Cerebellar nuclear complex (tissue), 1 donor: Measurements from ENCODE around the gene NOS3.

Source experiments
- DNase-seq, 2 experiments: peaks; one replicate each; lab custom pipeline; 2025; lab: John Stamatoyannopoulos, UW

The NOS3 gene

GRCh38 chr7:150964593-150965111 is 26.2 kb upstream of the NOS3 start:
- DNase-seq, result peak; percentile 44 to 62

- no peak for DNase-seq
Observed at GRCh38 chr7:150965273-150965830, 25.5 kb upstream of the NOS3 start.

- DNase-seq, result no peak
Observed at GRCh38 chr7:150966002-150966401, 24.8 kb upstream of the NOS3 start.

GRCh38 chr7:150967349-150967748 is 23.5 kb upstream of the NOS3 start:
- DNase-seq, result no peak

- no peak for DNase-seq
Observed at GRCh38 chr7:150968056-150968733, 22.6 kb upstream of the NOS3 start.

GRCh38 chr7:150968734-150969372 is 22.0 kb upstream of the NOS3 start:
- DNase-seq, result no peak

- DNase-seq, result peak; percentile 26 to 75
Observed at GRCh38 chr7:150969475-150969874, 21.3 kb upstream of the NOS3 start.

- no peak for DNase-seq
Observed at GRCh38 chr7:150970424-150970823, 20.4 kb upstream of the NOS3 start.

- no peak for DNase-seq
Observed at GRCh38 chr7:150971242-150972022, 19.4 kb upstream of the NOS3 start.

GRCh38 chr7:150972023-150972468 is 18.8 kb upstream of the NOS3 start:
- DNase-seq, result peak in 1 of 2 experiments; percentile 28

GRCh38 chr7:150972741-150973140 is 18.1 kb upstream of the NOS3 start:
- no peak for DNase-seq

- DNase-seq, result no peak
Observed at GRCh38 chr7:150973571-150974451, 17.0 kb upstream of the NOS3 start.

GRCh38 chr7:150974468-150975391 is 16.1 kb upstream of the NOS3 start:
- no peak for DNase-seq

GRCh38 chr7:150975536-150976319 is 15.1 kb upstream of the NOS3 start:
- DNase-seq, result no peak

GRCh38 chr7:150976529-150977381 is 14.1 kb upstream of the NOS3 start:
- DNase-seq, result no peak

- DNase-seq, result no peak
Observed at GRCh38 chr7:150977382-150978125, 13.3 kb upstream of the NOS3 start.

GRCh38 chr7:150978126-150978789 is 12.6 kb upstream of the NOS3 start, which contains the start of gene KCNH2:
Gene KCNH2 (minus strand): TSS chr7:150978321. CDS start chr7:150977913, 408 bp downstream.
- DNase-seq, result peak in 1 of 2 experiments; percentile 59
